Suppressor macrophage treated with lipopolysaccharide for 4 hours (primary cell): ENCODE results near the gene NEDD4L.

ENCODE experiments used
- DNase-seq: peaks from one replicate; pipeline ENCODE4 v3.0.0-alpha.2; 2020

The NEDD4L gene

DNA sequence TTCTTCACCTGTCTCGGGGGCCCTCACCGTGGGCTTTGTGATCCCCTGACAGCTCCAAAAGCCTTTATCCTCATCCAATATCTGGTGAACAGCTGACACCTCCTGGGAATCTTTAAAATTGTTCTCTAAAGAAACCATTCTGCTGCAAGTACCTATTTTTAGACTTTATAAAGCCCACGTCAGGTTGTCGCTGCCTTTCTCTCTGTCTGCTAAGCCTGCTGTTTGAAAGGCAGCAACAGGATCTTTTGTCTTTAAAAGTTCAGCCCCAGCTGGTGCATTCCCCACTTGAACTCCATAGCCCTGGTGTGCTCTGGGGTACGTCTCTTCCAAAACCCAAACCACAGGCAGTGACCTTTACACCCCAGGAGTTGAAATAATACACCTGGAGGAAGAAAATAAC is 145.0 kb downstream of the NEDD4L start:
- DNase-seq = no peak

DNA sequence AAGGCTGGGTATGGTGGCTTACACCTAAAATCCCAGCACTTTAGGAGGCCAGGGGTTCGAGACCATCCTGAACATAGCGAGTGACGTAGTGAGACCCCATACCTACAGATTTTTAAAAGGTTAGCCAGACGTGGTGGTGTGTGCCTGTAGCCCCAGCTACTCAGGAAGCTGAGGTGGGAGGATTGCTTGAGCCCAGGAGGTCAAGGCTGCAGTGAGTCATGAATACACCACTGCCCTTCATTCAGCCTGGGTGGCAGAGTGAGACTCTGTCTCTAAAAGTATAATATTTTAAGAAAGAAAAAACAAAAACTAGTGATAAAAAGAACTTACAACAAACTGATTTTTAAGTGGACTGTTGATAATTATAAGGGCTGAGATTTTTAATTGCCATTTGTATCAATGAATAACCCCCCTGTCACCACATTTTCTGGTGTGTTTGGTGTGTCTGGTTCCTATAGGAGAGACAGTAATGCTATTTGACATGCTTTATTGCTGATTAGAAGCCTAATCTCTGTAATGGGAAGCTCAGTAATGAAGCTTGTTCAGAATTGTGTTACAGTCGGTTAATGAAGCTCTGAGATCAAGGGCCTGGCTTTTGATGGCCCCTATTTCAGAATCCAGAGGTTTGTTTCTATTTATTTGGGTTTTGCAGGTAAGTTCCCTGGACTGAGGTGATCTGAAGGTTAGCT is 147.0 kb downstream of the NEDD4L start:
- DNase-seq = no peak

DNA sequence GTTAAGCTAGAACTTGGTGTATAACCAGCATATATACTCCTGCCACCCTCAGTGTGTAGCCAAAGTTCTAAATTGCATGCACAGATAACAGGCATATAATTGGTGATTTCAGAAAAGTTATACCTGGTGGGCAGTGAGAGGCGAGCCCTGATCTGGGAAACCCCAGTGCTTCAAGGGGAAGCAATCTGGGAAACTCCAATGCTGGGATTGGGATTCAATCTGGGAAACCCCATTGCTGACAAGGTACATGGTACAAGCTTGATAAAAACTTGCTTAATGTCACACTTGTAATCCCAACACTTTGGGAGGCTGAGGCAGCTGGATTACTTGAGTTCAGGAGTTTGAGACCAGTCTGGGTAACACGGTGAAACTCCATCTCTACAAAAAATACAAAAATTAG is 147.6 kb downstream of the NEDD4L start:
- DNase-seq = no peak

DNA sequence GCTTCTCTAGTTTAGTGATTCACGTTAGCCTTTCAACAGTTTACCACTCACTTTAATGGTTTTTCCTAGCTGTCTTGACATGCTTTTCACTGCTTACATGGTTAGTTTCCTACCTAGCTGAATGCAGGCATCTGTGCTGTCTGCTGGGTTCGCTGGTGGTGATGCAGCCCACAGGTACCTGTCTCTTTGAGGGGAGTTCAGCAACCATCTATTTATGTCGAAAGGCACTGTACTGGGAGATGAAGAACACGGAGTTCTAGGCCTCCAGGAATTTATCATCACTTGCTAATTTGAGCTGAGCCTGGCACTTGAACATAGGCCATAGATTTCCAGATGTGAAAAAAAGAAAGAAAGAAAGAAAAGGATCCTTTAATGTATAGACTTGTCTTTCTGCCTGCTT is 148.5 kb downstream of the NEDD4L start:
- DNase-seq = no peak

DNA sequence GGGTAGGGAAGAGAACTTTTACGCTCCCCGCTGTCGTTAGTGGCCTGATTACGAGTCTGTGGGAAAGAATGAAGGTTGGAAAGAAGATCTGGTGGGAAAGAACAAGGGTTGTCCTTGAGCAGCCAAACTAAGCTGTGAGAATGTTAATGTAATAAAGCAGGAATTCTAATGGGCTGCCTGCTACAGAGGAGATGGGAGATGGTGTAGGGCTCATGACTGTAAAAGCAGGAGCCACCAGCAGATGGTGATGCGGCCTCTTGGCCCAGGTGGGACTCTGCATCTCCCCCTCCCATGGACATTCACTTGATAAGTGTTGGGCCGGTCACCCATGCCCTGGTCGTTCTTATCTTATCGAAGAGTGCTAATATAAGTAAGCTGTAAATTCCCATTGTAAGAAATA is 150.0 kb downstream of the NEDD4L start:
- no peak for DNase-seq

DNA sequence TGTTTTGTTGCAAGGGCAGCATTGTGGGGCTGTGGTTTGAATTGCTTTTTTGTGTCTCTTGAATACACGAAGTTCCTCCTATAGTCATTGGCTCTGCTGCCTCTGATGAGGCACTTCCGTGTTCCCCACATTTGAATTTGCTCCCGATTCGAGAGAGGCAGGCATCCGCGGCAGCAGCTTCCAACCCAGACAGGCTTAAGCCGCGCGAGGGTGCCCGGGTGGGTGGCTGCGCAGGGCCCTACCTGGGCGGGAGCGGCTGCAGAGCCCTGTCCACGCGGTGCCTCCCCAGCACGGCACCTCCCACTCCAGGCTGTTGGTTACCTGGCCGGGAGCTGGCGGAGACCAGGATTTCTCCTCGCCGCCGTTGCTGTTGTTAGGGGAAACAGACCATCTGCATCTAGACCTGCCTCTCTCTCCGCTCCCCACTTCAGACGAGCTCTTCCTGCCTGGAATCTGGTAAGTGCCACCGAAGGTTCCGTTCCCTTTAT is 151.3 kb downstream of the NEDD4L start:
- peak; percentile 46 for DNase-seq

DNA sequence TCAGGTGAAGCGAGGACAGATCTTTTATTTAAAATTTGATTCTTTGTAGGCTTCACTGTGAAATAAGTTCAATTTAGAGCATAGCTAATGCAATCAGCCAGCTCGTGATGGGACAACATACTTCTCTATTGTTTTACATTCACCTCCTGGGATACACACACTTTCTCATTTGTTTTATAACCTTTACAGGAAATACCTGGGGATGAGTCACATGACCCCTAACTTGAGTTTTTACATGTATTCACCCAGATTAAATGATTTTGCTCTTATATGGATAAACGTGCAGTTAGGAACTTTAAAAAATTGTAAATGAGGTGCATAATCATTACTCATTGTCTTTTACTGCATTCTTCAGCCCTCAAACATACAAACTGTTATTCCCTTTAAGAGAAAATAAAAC is 152.1 kb downstream of the NEDD4L start:
- DNase-seq = no peak

DNA sequence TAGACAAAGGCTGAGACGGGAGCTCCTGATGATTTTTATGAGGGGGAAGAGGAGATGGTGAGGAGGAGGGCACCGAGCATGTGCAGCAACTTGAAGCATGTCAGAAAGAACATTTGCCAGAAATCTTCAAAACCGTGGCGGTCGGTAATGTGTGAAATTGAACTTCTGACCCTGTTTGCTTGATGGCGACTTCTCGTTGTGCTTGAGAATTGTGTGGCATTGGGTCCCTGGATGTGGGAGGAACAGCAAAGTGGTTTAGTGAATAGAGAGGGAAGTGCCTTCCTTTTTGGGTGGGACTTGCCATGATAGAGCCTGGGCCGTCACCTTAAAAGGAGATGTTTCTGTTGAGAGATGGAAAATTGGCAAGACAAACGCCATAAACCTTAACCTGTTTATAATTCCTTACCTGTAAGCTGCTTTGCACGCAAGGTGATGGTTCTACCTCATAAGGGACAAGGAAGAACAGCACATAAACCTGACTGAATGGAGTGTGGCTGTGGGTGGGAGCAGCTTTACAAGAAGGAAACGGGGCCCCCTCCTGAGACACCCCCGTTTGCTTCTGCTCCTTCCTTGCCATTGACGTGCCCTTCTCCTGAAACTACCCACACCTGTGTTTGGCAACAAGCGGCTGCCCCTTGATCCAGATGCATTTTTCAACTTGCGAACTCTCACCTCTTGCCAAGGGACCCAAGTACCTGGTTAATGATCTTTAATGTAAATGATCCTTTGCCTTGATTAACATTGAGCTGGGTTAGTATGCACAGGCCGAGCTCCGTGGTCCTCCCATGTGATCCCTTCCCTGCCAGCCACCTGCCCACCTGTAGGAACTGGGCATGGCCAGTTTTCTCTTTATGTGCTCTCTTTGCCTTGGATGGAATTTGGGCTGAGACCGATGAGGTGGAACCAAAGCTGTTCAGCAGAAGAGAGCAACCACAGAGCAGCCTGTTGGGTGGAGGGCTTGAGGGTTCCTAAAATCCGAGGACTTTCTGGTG is 153.2 kb downstream of the NEDD4L start:
- no peak for DNase-seq

DNA sequence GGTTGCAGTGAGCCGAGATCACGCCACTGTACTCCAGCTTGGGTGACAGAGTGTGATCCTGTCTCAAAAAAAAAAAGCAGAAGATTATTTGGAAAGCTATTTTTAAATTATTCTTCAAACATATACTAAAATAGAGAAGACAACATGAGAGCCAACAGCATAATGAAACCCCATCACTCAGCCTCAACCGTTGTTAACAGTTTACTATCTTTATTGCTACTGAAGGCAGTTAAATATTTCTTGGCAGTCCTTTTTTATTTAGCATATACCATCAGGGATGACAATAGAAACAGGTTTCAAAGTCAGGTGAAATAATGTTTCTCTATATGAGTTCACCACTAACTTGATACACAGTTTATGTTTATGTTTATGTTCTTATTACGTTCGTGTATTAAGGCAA is 157.2 kb downstream of the NEDD4L start:
- DNase-seq = no peak

DNA sequence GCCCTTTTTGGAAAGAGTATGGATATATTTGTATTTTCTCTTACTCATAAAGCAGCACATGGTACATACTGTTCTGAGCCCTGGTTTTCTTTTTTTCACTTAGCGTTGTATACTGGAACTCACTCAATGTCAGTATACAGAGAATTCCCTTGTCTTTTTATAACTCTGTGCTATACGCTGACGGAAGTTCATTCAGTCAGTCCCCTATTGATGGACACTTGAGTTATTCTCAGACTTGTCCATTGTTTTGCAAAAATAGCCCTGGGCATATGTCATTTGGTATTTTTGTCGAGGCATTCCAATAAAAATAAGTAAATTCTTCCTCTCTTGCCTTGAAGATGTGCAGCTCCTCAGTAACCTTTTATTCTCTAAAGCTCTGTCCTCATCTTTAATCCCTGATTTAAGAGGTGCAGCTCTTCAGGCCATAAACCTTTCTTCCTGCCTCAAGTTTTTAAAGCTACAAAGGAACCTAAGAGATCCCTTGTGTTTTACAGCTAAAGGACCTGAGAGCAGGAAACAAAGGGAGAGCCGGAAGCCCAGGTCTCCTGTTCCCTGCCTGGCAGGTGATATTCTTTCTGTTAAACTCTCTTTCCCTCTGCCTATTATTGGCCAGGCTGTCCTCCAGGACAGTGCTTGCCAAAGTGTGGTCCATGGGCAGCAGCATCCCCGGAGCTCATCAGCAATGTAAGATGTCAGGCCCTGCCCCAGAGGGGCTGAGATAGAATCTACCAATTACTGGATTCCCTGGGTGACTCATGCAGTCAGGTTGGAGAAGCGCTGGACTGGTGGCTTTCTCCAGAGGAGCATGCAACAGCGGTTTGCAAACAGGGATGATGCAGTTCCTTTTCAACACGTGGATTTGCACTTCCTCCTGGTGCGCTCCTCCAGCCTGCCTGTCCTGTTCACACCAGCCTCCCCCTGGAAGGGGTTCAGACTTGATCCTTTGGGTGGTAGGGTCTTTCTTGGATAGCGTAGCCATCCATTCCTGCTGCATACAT is 158.0 kb downstream of the NEDD4L start:
- peak; percentile 13 for DNase-seq

DNA sequence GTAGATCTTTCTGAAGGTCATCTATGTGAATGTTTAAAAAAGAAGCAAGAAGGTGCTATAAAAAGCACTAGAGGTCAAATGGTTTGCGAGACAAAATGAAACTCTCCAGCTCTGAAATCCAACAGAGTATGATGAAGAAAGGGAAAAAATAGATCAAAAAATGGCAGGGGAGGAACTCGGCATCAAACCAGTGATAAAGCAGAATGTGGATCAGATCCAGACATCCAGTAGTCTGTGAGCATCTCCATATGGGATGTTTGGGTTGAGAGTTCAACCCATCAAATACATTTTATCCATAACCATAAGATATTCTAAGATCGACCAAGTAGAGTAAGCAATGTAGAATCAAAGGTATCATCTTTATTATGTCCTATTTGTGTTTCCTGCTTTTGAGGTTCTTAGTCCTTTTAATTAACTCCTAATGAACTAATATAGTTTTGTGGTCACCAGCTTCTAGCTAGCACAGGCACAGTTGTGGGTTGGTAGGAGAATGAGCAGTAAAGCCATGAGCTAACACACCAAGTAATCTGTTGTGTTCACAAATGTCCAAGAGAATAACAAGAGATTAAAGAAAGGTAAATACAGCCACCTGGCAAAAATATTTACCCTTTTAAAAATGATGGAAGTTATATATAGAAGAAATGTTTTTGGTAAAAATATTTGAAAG is 160.9 kb downstream of the NEDD4L start:
- no peak for DNase-seq

DNA sequence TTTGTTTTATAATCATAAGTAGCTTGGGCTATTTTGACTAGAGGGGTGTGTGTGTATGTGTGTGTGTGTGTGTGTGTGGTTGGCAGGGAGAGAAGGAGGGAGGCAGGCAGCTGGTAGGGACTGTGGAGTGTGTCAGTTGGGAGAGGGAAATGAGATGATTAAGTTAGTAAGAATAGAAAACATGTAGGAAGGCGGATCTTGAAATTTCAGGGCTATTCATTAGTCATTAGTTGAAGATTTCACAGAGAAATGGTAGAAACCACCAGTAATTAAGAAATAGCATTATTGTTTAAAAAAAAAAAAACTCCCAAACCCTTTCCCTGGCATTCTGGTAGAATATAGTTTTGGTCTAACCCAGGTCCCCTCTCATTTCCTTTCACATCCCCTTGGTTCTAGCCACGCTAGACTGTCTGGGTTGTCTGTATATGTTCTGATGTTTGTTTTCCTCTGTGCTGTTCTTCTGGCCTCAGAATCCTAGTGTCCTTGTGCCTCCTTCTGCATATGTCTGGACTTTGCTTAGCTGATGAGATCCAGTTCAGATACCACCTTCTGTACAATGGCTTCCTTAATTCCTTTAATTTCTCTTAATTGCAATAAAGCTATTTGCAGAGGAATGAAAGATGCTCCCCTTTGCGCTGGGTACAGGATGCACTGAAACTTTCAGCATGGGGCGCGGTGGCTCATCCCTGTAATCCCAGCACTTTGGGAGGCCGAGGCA is 161.6 kb downstream of the NEDD4L start:
- DNase-seq = no peak

DNA sequence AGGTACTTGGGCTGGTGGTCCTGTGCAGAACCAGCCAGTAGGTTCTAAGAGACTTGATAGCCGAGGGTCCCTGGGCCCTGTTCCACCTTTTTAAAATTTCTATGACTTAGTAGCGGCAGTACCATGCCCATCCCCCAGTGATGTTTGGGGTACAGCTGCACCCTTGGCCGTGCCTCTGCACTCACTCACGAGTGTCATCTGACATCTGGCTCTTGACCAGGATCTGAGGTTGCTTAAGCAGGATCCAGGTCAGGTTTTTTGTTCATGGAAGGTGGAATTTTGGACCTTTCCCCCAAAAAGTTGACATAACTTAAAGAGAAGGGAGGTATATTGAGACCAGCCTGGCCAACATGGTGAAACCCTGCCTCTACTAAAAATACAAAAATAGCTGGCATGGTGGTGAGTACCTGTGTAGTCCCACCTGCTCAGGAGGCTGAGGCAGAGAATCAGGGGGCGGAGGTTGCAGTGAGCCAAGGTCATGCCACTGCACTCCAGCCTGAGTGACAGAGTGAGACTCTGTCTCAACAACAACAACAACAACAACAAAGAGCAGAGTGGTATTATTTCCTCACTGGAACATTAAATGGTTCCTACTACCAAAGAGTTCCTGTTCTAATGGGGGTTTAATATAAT is 163.6 kb downstream of the NEDD4L start:
- no peak for DNase-seq

DNA sequence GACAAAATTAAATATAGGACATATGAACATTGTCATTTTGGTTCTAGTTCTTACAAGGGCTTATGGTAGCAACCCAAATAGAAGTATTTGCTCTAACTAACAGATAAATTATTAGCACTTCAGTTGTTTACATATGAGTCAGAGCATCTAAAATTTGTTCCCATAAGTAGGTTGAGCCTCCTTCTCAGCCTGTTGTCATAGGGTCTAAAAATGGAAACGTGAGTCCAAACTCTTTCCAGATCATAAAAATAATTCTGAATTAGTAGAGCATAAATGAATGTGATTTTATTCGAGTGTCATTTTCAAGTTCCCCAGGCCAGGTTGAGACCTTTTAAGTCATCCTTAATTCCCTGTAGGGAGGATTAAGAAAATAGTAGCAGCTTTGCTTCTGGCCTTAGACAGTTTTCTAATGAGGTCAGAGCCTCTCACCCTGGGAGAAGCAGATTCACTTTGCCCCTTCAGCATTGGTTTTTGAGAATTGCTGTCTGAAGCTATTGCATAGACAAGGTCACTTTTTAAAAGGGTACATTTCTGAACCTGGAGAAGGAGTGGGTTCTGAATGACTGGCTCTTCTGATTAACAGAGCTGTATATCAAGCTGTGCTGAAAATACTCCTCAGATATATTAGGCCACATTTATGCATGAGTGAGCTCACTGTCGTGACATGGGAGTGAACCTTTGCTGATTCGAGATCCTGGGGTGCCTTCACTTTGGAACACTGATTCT is 164.3 kb downstream of the NEDD4L start:
- no peak for DNase-seq

DNA sequence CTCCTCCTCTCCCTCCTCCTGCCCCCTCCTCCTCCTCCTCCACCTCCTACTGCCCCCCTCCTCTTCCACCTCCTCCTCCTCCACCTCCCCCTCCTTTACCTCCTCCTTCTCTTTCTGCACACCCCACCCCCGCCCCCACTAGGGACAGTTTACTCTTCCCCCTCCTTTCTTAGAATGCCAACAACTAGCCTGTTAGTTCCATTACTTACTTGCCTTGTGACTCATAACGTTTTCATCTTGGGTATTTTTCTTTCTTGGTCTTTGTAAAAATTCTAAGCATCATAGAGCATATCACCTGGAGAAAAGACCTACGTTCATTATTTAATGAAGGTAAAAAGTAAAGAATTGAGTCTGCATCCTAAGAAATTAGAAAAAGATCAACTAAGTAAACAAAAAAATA is 165.3 kb downstream of the NEDD4L start:
- no peak for DNase-seq

DNA sequence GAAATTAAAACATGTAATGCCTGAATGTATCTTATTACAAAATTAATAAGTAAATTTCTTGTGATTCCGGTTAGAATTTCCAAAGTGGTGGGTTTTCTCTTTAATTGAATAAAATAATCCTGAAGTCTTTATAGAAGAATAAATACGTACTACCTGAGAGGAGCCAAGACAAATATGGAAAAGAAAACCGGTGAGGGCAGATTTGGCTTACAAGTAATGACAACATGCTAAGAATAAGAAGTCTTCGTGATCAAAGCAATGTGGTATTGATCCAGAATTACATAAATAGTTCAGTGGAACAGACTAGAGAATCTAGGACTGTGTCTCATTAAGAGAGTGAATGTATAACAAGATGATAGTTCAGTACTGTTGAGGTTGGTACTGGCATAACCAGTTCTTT is 167.5 kb downstream of the NEDD4L start:
- DNase-seq = no peak

DNA sequence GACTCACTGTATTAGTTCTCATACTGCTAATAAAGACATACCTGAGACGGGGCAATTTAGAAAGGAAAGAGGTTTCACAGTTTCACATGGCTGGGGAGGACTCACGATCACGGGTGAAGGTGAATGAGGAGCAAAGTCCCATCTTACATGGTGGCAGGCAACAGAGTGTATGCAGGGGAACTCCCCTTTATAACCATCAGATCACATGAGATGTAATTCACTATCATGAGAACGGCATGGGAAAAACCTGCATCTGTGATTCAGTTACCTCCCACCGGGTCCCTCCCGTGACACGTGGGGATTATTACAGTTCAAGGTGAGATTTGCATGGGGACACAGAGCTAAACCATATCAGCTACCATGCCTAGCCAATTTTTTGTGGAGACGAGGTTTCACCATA is 168.2 kb downstream of the NEDD4L start:
- no peak for DNase-seq

DNA sequence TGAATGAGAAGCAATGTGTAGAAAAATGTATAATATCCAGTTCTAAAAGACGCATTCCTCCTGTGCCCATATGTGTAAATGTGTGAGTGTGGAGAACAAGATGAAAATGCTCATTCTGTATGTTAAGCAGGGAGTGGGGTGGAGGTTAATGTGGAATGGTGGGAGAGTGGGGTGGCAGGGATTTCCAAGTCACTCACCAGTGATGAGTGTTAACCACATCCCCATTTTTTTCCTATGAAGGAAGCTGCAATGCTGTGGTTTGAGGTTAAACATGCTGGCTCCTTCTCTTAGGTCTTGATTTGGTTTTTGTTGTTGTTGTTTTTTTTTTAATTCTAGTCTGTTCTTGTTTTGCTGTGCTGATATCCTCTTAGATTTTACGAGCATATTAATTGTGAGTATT is 169.4 kb downstream of the NEDD4L start:
- peak; percentile 82 for DNase-seq

DNA sequence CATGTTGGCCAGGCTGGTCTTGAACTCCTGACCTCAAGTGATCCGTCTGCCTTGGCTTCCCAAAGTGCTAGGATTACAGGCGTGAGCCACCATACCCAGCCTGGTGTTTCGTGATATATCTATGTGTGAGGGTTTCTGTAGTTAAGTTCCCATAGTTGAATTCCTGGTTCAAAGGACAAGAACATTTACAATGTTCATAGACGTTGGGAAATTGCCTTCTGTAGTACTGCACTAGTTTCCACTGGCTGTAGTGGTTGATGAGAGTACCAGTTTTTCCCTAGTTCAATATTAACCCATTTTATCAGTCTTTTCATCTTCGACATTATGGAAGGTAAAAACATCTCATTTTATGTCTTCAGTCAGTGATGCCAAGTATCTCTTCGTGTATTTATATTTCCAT is 171.0 kb downstream of the NEDD4L start:
- DNase-seq = no peak

DNA sequence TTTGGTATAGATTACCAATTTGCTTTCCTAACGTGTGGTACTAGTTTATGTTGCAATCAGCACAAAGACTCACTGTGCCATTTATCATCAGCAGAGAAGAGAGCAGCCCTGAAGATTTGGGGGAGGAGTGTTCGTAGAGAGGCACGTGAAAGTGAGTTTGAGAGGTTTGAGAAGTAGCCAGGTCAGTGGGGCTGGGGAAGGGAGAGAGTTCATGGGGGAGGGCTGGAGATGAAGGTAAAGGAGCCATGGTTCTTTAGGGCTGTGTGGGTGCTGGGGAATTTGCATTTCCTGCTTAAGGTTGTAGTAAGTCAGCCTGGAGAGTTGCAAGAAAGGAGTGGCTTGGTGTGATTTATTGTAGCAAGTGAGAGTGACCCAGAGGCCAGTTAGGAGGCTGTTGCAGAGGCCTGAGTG is 172.1 kb downstream of the NEDD4L start:
- DNase-seq = no peak
